Stomach (tissue), 9 donors: ENCODE measurements around the gene P2RX4. TPM values are rescaled to one million over a fixed set of nuclear protein-coding genes. Genes with fewer than 3 reads are reported as not detected.
"Not testable (repeated sequence)": the region's sequence is repeated elsewhere in the genome, so short reads cannot be mapped to it uniquely, and the experiment has no call there.

Experiments used
- DNase-seq, 2 donors: peaks; one replicate each; pipeline versions ENCODE4 v3.0.0 to v3.0.0-alpha.2; 2013 to 2019
- H3K27ac ChIP-seq, 5 donors: fragments of 200-600 bp in 4 of 5; sonication (generic) in 4 of 5; one replicate each; pipeline ENCODE4 v1.5.1; 2013 to 2019; ENCODE audit warnings: mild to moderate bottlenecking in 1 of 5, moderate library complexity in 1 of 5
- H3K27me3 ChIP-seq, 3 donors: fragments of 200-600 bp; sonication (generic); one replicate each; pipeline ENCODE4 v1.5.1; 2017 to 2019; ENCODE audit warnings: mixed run types in 1 of 3
- H3K36me3 ChIP-seq, 4 donors: fragments of 200-600 bp; sonication (generic); 1 replicate in 3 of 4; 2 replicates in 1 of 4; pipeline ENCODE4 v1.5.1; 2016 to 2019
- H3K4me1 ChIP-seq, 4 donors: fragments of 200-600 bp; sonication (generic); one replicate each; pipeline ENCODE4 v1.5.1; 2016 to 2019
- H3K4me3 ChIP-seq, 4 donors: fragments of 200-600 bp; sonication (generic) in 3 of 4; one replicate each; pipeline ENCODE4 v1.5.1; 2016 to 2019; ENCODE audit warnings: mild to moderate bottlenecking in 1 of 4
- H3K9me3 ChIP-seq, 4 donors: fragments of 200-600 bp; sonication (generic); one replicate each; pipeline ENCODE4 v1.5.1; 2016 to 2019
- EP300 ChIP-seq: sonication (generic); formaldehyde crosslinking; IDR thresholded peaks from one replicate; pipeline ENCODE4 v1.6.1; 2017; ENCODE audit warnings: antibody characterized with exemption
- POLR2A ChIP-seq, 4 donors: fragments of 450-650 bp; IDR thresholded peaks; one replicate each; pipeline ENCODE4 v1.6.1; 2016; ENCODE audit warnings: antibody characterized with exemption in 4 of 4, control low read depth in 2 of 4, mild to moderate bottlenecking in 1 of 4, moderate library complexity in 1 of 4
- POLR2AphosphoS5 ChIP-seq, 3 donors: sonication (generic); formaldehyde crosslinking; IDR thresholded peaks; one replicate each; pipeline ENCODE4 v1.6.1; 2016; ENCODE audit warnings: antibody characterized with exemption in 3 of 3
- WGBS, 5 donors: extraction: QIAGEN DNeasy Blood & Tissue Kit in 3 of 5; methylation state at CpG; one replicate each; pipeline versions ENCODE4 v1.1.5 to v1.1.7; 2013 to 2018; 5-methylcytosine and 5-hydroxymethylcytosine counted together
- intact Hi-C: fragments of 100-400 bp; cut with DNase I; formaldehyde crosslinking; loops from one replicate; pipeline ENCODE4 v1.15.1; 2023; ENCODE audit warnings: low total_unique reads
- polyA plus RNA-seq, 3 donors: library from polyadenylated mRNA; stranded (reverse); fragments of 200-250 nt; gene quantifications; one replicate each; pipeline ENCODE4 v1.2.3, GENCODE V29; 2013
- total RNA-seq, 5 donors: library from RNA; depleted of rRNA; stranded (reverse); fragments of >200 nt; gene quantifications; one replicate each; pipeline versions ENCODE4 v1.1.0 to v1.2.3, GENCODE V29; 2014 to 2016
- TF ChIP-seq, protein P1 (sequence below), 7 experiments: fragments of 450-650 bp in 4 of 7; fragments of 200-600 bp in 3 of 7; sonication (generic) in 3 of 7; IDR thresholded peaks; one replicate each; pipeline ENCODE4 v1.5.1; 2016 to 2019; ENCODE audit warnings: antibody characterized with exemption in 7 of 7, control low read depth in 2 of 7, mild to moderate bottlenecking in 1 of 7
- donor health status: healthy with polysubstance abuse.
- donor health status: Bipolar disorder and iron deficiency.
- donor health status: healthy.

Gene P2RX4
- total and polyA plus RNA-seq, 8 donors, result 13.8 to 65.2 (median 26.4) TPM

DNA sequence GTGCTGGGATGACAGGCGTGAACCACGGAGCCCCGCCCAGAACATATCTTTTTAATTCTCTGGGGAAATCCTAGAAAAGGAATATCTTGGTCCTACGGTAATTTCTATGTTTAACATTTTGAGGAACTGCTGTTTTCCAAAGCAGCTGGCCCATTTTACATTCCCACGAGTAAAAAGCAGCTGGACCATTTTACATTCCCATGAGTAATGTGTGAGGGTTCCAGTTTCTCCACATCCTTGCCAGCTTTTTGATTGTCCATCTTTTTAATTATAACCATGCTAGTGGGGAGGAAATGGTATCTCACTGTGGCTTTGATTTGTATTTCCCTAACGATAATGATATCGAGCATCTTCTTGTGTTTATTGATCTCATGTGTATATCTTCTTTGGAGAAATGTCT lies 4.4 kb upstream of the P2RX4 start:
- 71 to 88% (median 85%) methylated on average over 7 of the region's 7 CpGs for WGBS, 5 donors
- no peaks in the 10 kb centered on the region for H3K36me3 ChIP-seq
- peaks cover under 1 to 11% (median 5%) of the 10 kb centered on the region in 4 donors for H3K4me1 ChIP-seq
- intact Hi-C loops, result no loop called here
- DNase-seq, result no peak
- no peak overlapping the region for H3K4me3 ChIP-seq
- no peak overlapping the region for H3K27ac ChIP-seq
- H3K27me3 ChIP-seq, result no peaks in the 10 kb centered on the region
- H3K9me3 ChIP-seq, result no peaks in the 10 kb centered on the region
- TF ChIP-seq EP300, result no peak
- no peak for TF ChIP-seq POLR2A (IDR thresholded peaks at IDR 0.05)

DNA sequence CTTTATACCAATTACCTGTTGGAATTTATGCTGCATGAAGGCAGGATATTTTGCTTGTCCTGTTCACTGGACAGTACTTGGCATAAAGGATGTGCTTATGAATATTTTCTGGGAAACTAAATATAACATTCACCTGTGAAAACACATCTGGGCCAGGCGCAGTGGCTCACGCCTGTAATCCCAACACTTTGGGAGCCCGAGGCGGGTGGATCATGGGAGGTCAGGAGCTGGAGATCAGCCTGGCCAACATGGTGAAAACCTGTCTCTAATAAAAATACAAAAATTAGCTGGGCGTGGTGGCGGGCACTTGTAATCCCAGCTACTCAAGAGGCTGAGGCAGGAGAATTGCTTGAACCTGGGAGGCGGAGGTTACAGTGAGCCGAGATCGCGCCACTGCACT lies 1.4 kb upstream of the P2RX4 start:
- H3K27me3 ChIP-seq, H3K36me3 ChIP-seq, H3K4me3 ChIP-seq, intact Hi-C loops, H3K9me3 ChIP-seq, DNase-seq: not testable (repeated sequence)
- Histone ChIP-seq H3K4me1 (peaks cover 12 to 32% (median 26%) of the 10 kb centered on the region in 4 donors), H3K27ac (peak overlapping the region in 1 of 5 donors; percentile 96)
- 89 to 95% (median 94%) methylated on average over 10 of the region's 10 CpGs for WGBS, 5 donors

DNA sequence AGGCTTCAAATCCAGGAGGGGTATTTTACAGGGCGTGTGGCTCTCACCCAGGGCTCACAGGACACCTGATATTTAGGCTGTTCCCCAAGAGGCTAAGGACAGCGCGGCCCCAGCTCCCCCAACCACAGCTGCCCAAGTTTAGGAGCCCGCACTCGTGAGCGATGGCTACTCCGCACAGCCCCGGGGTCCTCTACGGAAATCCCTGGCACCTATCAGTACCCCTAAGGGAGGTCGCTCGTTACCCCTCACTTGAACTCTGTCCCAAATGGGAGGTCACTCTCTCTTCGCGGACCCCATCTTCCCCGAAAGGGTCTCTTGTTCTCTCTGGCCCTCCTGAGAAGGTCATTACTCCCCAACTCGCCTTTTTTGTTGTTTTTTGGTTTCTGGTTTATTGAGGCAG lies 708 bp upstream of the P2RX4 start:
- Histone ChIP-seq H3K4me1 (peaks cover 16 to 38% (median 32%) of the 10 kb centered on the region in 4 donors), H3K27ac (peak overlapping the region in 4 of 5 donors; percentile 86 to 97 (median 93)), H3K9me3 (no peaks in the 10 kb centered on the region), H3K36me3 (no peaks in the 10 kb centered on the region), H3K27me3 (no peaks in the 10 kb centered on the region), H3K4me3 (peak overlapping the region; percentile 54 to 81 (median 70))
- DNase-seq, result no peak
- 88 to 93% (median 91%) methylated on average over 14 to 15 of the region's 15 CpGs for WGBS, 5 donors
- TF ChIP-seq, protein P1, sequence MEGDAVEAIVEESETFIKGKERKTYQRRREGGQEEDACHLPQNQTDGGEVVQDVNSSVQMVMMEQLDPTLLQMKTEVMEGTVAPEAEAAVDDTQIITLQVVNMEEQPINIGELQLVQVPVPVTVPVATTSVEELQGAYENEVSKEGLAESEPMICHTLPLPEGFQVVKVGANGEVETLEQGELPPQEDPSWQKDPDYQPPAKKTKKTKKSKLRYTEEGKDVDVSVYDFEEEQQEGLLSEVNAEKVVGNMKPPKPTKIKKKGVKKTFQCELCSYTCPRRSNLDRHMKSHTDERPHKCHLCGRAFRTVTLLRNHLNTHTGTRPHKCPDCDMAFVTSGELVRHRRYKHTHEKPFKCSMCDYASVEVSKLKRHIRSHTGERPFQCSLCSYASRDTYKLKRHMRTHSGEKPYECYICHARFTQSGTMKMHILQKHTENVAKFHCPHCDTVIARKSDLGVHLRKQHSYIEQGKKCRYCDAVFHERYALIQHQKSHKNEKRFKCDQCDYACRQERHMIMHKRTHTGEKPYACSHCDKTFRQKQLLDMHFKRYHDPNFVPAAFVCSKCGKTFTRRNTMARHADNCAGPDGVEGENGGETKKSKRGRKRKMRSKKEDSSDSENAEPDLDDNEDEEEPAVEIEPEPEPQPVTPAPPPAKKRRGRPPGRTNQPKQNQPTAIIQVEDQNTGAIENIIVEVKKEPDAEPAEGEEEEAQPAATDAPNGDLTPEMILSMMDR (IDR thresholded peaks at IDR 0.05), result no peak
- TF ChIP-seq POLR2AphosphoS5 (IDR thresholded peaks at IDR 0.05), result no peak
- TF ChIP-seq EP300, result no peak
- TF ChIP-seq POLR2A (IDR thresholded peaks at IDR 0.05), result no peak
- intact Hi-C loops, result no loop called here

DNA sequence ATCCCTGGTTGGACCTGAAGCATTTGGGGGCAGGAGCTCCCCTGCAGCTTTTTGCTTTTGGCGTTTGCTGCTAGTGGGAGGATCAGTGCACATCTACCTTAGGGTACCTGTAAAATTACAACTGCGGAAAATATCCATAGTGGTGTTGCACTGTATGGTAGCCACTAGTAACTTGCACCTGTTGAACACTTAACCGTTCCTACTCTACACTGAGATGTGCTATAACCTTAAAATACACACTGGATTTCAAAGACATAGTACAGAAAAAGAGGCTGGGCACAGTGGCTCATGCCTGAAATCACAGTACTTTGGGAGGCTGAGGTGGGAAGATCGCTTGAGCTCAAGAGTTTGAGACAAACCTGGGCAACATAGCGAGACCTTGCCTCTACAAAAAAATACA lies 2.9 kb downstream of the P2RX4 start:
- no peaks in the 10 kb centered on the region for H3K27me3 ChIP-seq
- peaks cover 0 to 13% (median 10%) of the 10 kb centered on the region in 4 donors for H3K36me3 ChIP-seq
- DNase-seq, result no peak
- H3K9me3 ChIP-seq, result no peaks in the 10 kb centered on the region
- 87 to 93% (median 92%) methylated on average over 5 of the region's 5 CpGs for WGBS, 5 donors
- H3K27ac ChIP-seq, result peak overlapping the region in 1 of 5 donors; percentile 83
- intact Hi-C loops, result no loop called here
- peaks cover 46 to 73% (median 65%) of the 10 kb centered on the region in 4 donors for H3K4me1 ChIP-seq
- TF ChIP-seq, protein P1 (IDR thresholded peaks at IDR 0.05), result no peak
- TF ChIP-seq POLR2AphosphoS5 (IDR thresholded peaks at IDR 0.05), result no peak
- no peak for TF ChIP-seq POLR2A (IDR thresholded peaks at IDR 0.05)
- no peak for TF ChIP-seq EP300
- H3K4me3 ChIP-seq, result no peak overlapping the region

DNA sequence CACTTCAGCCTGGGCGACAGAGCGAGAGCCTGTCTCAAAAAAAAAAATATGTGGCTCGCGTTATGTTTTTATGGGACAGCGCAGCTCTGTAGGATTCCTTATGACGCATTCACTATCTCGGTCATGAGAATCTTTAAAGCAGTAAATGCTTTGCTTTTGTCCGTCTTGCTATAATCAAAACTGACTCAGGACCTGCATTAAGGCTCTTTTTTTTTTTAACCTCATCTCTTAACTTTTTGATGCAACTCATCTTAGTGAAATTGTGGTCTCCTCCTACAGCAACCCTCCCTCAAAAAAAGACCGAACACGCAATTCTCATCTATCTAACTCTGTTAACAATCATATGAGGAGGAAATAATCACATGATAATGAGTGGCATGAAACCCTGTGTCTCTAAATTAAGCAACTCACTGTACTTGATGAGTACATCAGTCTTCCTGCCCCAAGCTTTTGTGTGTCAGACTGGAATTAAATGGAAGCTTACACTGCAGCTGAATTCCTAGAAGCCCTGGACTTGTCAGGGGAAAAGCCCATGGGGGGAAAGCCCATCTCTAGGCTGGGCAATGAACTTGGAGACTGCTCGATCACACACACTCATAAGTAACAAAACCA lies 4.3 kb downstream of the P2RX4 start:
- H3K27ac ChIP-seq, result peak overlapping the region; percentile 70 to 92 (median 83)
- no peak overlapping the region for H3K4me3 ChIP-seq
- DNase-seq, result no peak
- H3K36me3 ChIP-seq, result peaks cover 4 to 27% (median 23%) of the 10 kb centered on the region in 4 donors
- no peaks in the 10 kb centered on the region for H3K27me3 ChIP-seq
- peaks cover 57 to 81% (median 73%) of the 10 kb centered on the region in 4 donors for H3K4me1 ChIP-seq
- WGBS, 5 donors, result 70 to 74% (median 73%) methylated on average over 11 of the region's 11 CpGs
- TF ChIP-seq EP300 (no peak), POLR2AphosphoS5 (IDR thresholded peaks at IDR 0.05) (no peak), POLR2A (IDR thresholded peaks at IDR 0.05) (no peak)
- TF ChIP-seq, protein P1 (IDR thresholded peaks at IDR 0.05), result no peak
- intact Hi-C loops, result no loop called here
- H3K9me3 ChIP-seq, result no peaks in the 10 kb centered on the region
